OCI-LY1 (cell line): ENCODE results near the gene CTNNA1.

Source experiments
- H2AFZ ChIP-seq: fragments of 200-600 bp; sonication (generic), shearing (Covaris generic); 2 replicates; pipeline ENCODE4 v1.6.0; 2014; ENCODE audit warnings: antibody characterized with exemption, mild to moderate bottlenecking, low read length
- H3F3A ChIP-seq: fragments of 200-600 bp; sonication (generic), shearing (Covaris generic); 2 replicates; pipeline ENCODE4 v1.6.0; 2014; ENCODE audit warnings: mild to moderate bottlenecking, antibody characterized with exemption, low read length, moderate library complexity; ENCODE audit not compliant: insufficient read depth
- H3K27ac ChIP-seq: fragments of 200-600 bp; sonication (generic); 2 replicates; pipeline ENCODE4 v1.5.1; 2014; ENCODE audit warnings: low read length, mixed run types, mild to moderate bottlenecking, low read depth; ENCODE audit not compliant: poor library complexity, severe bottlenecking
- H3K27me3 ChIP-seq: fragments of 200-600 bp; sonication (generic); 2 replicates; pipeline ENCODE4 v1.6.0; 2014; ENCODE audit warnings: antibody characterized with exemption, mild to moderate bottlenecking, low read length, moderate library complexity; ENCODE audit not compliant: insufficient read depth
- H3K36me3 ChIP-seq: fragments of 200-600 bp; sonication (generic); 2 replicates; pipeline ENCODE4 v1.6.1; 2014; ENCODE audit warnings: mild to moderate bottlenecking, antibody characterized with exemption, low read length, moderate library complexity, mixed read lengths; ENCODE audit not compliant: insufficient read depth
- H3K4me1 ChIP-seq: fragments of 200-600 bp; sonication (generic); 2 replicates; pipeline ENCODE4 v1.5.1; 2014; ENCODE audit warnings: mild to moderate bottlenecking, low read length, moderate library complexity; ENCODE audit not compliant: insufficient read depth, severe bottlenecking
- H3K4me2 ChIP-seq: fragments of 200-600 bp; sonication (generic), shearing (Covaris generic); 2 replicates; pipeline ENCODE4 v1.6.1; 2014; ENCODE audit warnings: low read length
- H3K4me3 ChIP-seq: fragments of 200-600 bp; sonication (generic); 2 replicates; pipeline ENCODE4 v1.5.1; 2014; ENCODE audit warnings: low read length, low read depth, mild to moderate bottlenecking, mixed read lengths; ENCODE audit not compliant: poor library complexity, severe bottlenecking
- H3K79me2 ChIP-seq: fragments of 200-600 bp; shearing (Covaris generic); 2 replicates; pipeline ENCODE4 v1.6.1; 2016; ENCODE audit warnings: mixed run types, low read length, mixed read lengths; ENCODE audit not compliant: insufficient read depth
- H3K9ac ChIP-seq: fragments of 200-600 bp; sonication (generic), shearing (Covaris generic); 2 replicates; pipeline ENCODE4 v1.6.1; 2014; ENCODE audit warnings: mild to moderate bottlenecking, low read length, mixed read lengths
- H3K9me2 ChIP-seq: fragments of 200-600 bp; sonication (generic), shearing (Covaris generic); 2 replicates; pipeline ENCODE4 v1.6.1; 2014; ENCODE audit warnings: low read depth, mild to moderate bottlenecking, low read length, mixed read lengths
- H3K9me3 ChIP-seq: fragments of 200-600 bp; shearing (Covaris generic); 2 replicates; pipeline ENCODE4 v1.6.1; 2014; ENCODE audit warnings: low read length, mixed read lengths
- H4K20me1 ChIP-seq: fragments of 200-600 bp; sonication (generic), shearing (Covaris generic); 2 replicates; pipeline ENCODE4 v1.6.0; 2016; ENCODE audit warnings: mild to moderate bottlenecking, low read length; ENCODE audit not compliant: insufficient read depth
- EZH2 ChIP-seq: fragments of 200-600 bp; sonication (generic), shearing (Covaris generic); IDR thresholded peaks from 2 replicates; pipeline ENCODE4 v1.8.0; 2017; ENCODE audit warnings: borderline replicate concordance, mixed run types, mild to moderate bottlenecking, antibody characterized with exemption, low read length, moderate library complexity, mixed read lengths
- TF ChIP-seq, protein P1 (sequence below): fragments of 200-600 bp; sonication (generic), shearing (Covaris generic); IDR thresholded peaks from 2 replicates; pipeline ENCODE4 v1.5.1; 2017; ENCODE audit warnings: mild to moderate bottlenecking, antibody characterized with exemption, low read length, moderate library complexity, mixed read lengths

The CTNNA1 gene

DNA sequence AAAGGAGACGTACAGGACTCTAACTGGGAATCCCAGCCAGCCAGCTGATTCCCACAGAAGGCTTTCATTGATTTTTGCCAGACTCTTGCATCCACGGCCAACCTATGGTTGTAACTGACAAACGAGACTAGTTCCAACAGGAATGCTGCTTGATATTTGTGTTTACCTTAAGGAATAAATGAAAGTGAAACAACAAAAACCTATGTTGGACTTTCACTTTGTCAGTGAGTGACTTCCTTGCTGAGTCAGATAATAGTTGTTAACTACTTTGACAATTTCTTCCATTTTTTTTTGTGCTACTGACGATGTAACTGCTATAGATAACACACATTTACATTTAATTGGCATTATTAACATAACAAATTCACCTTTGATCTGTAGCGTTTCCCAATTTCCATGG lies 185.3 kb downstream of the CTNNA1 start:
- TF ChIP-seq EZH2 = no peak
- TF ChIP-seq, protein P1, sequence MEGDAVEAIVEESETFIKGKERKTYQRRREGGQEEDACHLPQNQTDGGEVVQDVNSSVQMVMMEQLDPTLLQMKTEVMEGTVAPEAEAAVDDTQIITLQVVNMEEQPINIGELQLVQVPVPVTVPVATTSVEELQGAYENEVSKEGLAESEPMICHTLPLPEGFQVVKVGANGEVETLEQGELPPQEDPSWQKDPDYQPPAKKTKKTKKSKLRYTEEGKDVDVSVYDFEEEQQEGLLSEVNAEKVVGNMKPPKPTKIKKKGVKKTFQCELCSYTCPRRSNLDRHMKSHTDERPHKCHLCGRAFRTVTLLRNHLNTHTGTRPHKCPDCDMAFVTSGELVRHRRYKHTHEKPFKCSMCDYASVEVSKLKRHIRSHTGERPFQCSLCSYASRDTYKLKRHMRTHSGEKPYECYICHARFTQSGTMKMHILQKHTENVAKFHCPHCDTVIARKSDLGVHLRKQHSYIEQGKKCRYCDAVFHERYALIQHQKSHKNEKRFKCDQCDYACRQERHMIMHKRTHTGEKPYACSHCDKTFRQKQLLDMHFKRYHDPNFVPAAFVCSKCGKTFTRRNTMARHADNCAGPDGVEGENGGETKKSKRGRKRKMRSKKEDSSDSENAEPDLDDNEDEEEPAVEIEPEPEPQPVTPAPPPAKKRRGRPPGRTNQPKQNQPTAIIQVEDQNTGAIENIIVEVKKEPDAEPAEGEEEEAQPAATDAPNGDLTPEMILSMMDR = no peak
- H3K27me3 ChIP-seq = no peaks in the 10 kb centered on the region
- no peaks in the 10 kb centered on the region for H3K9me2 ChIP-seq
- H3K4me3 ChIP-seq = no peak overlapping the region
- H3K36me3 ChIP-seq = no peaks in the 10 kb centered on the region
- H3K4me2 ChIP-seq = no peak overlapping the region
- no peaks in the 10 kb centered on the region for H3K79me2 ChIP-seq
- no peak overlapping the region for H3K9ac ChIP-seq
- H3K27ac ChIP-seq = no peak overlapping the region
- H4K20me1 ChIP-seq = no peaks in the 10 kb centered on the region
- no peaks in the 10 kb centered on the region for H3K4me1 ChIP-seq
- H2AFZ ChIP-seq = no peak overlapping the region
- H3K9me3 ChIP-seq = no peaks in the 10 kb centered on the region
- no peaks in the 10 kb centered on the region for H3F3A ChIP-seq

DNA sequence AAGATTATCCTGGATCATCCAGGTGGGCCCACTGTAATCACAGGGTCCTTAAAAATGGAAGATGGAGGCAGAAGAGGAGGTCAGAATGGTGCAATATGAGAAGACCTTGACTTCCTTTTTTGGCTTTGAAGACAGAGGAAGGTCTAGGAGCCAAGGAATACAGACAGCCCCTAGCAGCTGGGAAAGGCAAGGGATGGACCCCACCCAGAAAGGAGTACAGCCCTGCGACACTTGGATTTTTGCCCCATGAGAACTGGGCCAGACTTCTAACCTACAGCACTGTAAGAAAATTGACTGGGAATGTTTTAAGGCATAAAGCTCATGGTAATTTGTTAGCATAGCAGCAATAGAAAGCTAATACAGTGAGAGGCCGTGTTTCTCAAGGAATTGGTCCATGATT lies 188.8 kb downstream of the CTNNA1 start:
- no peak overlapping the region for H2AFZ ChIP-seq
- no peaks in the 10 kb centered on the region for H3K79me2 ChIP-seq
- H3K4me2 ChIP-seq = no peak overlapping the region
- TF ChIP-seq, protein P1 = no peak
- no peak for TF ChIP-seq EZH2
- no peaks in the 10 kb centered on the region for H3K9me2 ChIP-seq
- H3K4me3 ChIP-seq = no peak overlapping the region
- H3K4me1 ChIP-seq = no peaks in the 10 kb centered on the region
- H3K27me3 ChIP-seq = no peaks in the 10 kb centered on the region
- no peaks in the 10 kb centered on the region for H3F3A ChIP-seq
- H3K36me3 ChIP-seq = no peaks in the 10 kb centered on the region
- H3K9me3 ChIP-seq = no peaks in the 10 kb centered on the region
- no peak overlapping the region for H3K27ac ChIP-seq
- no peaks in the 10 kb centered on the region for H4K20me1 ChIP-seq
- H3K9ac ChIP-seq = no peak overlapping the region

GRCh38 chr5:138942861-138943260 lies 189.6 kb downstream of the CTNNA1 start:
- H3F3A ChIP-seq = no peaks in the 10 kb centered on the region
- H3K9me3 ChIP-seq = no peaks in the 10 kb centered on the region
- no peaks in the 10 kb centered on the region for H4K20me1 ChIP-seq
- H3K79me2 ChIP-seq = no peaks in the 10 kb centered on the region
- H3K4me3 ChIP-seq = no peak overlapping the region
- TF ChIP-seq, protein P1 = no peak
- no peak for TF ChIP-seq EZH2
- no peaks in the 10 kb centered on the region for H3K9me2 ChIP-seq
- no peak overlapping the region for H3K4me2 ChIP-seq
- H2AFZ ChIP-seq = no peak overlapping the region
- no peaks in the 10 kb centered on the region for H3K27me3 ChIP-seq
- no peak overlapping the region for H3K9ac ChIP-seq
- no peaks in the 10 kb centered on the region for H3K36me3 ChIP-seq
- H3K4me1 ChIP-seq = no peaks in the 10 kb centered on the region
- no peak overlapping the region for H3K27ac ChIP-seq
